Liver (tissue), 3 donors: ENCODE data around the gene ADRA2C.

Experiments
- CTCF ChIP-seq: fragments of 150-350 bp; IDR thresholded peaks from 2 replicates; pipeline ENCODE4 v1.5.1; 2017; ENCODE audit warnings: improper control_type of control experiment, low read depth, low read length; ENCODE audit not compliant: missing input control
- EGR1 ChIP-seq, 2 donors: IDR thresholded peaks; 2 replicates each; pipeline ENCODE4 v1.6.1; 2016 to 2018; ENCODE audit warnings: antibody characterized with exemption in 2 of 2, low read depth in 2 of 2
- JUND ChIP-seq, 2 donors: IDR thresholded peaks; 2 replicates each; pipeline ENCODE4 v1.6.1; 2016; ENCODE audit warnings: antibody characterized with exemption in 2 of 2
- REST ChIP-seq: IDR thresholded peaks from 2 replicates; pipeline ENCODE4 v1.6.1; 2016; ENCODE audit warnings: antibody characterized with exemption, mild to moderate bottlenecking
- donor health status: healthy.
- donor health status: healthy.

GRCh38 chr4:3809028-3809427, 42.8 kb downstream of the ADRA2C start:
- TF ChIP-seq EGR1 (IDR thresholded peaks at IDR 0.05; ENCODE audit: low read depth in 2 of 2) (no peak), JUND (IDR thresholded peaks at IDR 0.05) (no peak), REST (no peak), CTCF (no peak)
